GM19025 (cell line): ENCODE results near the gene TMEM178B.

Experiments
- ATAC-seq: cut with Tn5 transposase; IDR thresholded peaks from one replicate; pipeline ENCODE4 v1.9.1; 2021; ENCODE audit warnings: mild to moderate bottlenecking, low read depth, moderate library complexity; ENCODE audit not compliant: unreplicated experiment

Gene TMEM178B

GRCh38 chr7:141444961-141445360 lies 371.1 kb downstream of the TMEM178B start:
- ATAC-seq: no peak

DNA sequence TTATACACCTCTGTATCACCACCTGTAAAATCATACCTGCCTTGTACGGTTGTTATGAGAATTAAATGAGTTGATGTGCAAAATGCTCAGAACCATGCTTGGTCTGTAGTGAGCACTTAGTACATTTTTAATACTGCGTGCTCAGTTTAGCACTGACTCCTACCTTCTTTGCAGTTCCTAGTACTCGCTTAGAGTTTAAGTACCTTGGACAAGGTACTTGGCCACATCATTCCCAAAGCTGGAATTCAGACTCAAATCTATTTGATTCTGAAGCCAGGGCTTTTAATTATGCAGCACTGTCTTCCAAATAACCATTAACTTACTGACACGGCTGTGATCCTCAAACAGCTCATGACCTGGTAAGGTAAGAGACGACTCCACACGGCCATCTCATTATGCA lies 377.4 kb downstream of the TMEM178B start:
- no peak for ATAC-seq

DNA sequence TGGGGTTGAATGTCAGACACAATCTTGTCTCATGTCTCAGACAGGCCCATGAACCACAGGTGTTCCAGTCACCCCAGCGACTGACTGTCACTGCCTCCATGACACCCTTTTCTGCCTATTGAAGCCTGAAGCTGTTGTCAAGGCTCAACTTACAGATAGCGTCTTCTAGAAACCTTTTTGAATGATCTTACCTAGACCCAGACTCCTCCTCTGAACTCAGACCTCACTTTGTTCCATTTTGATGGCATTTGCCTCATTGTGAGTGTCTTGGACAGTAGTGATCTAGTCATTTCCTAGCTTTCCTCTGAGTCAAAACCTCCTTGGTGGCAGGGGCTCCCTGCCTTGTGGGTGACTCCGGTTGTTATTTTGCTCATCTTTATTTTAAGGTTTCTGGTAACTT lies 379.0 kb downstream of the TMEM178B start:
- no peak for ATAC-seq

DNA sequence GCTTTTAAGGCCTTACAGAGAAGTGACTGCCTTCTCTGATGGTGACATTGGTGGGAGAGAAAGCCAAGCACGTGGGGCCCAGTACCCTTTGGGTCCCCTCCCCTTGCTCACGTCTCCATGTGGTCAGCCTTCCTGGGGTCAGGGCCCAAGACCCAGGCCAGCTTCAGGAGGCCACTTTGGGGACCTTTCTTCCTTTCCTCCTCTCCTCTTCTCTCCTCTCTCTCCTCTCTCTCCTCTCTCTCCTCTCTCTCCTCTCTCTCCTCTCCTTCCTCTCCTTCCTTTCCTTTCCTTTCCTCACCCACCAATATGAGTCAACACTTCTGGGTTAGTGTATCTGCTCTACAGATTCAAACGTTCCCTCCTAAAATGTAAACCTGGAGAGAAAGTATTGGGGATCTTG lies 380.5 kb downstream of the TMEM178B start:
- no peak for ATAC-seq

DNA sequence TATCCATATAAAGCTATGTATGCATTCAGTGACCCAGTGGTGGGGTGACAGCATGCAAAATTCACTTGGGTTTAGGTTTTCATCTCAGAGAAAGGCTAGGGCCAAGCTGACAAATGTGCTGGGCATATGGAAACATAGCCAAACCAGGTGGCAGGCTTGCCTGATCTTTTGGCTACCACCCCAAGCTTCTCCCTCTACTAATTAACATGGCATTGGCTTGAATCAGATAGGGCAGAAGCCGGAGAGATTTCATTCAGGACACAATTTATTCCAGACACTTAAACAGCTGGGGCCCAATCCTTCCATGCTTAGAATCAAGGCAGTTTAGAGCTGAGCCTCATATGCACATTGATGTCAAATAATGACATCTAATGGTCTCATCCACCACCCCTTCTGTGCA lies 381.9 kb downstream of the TMEM178B start:
- ATAC-seq: no peak

GRCh38 chr7:141456298-141456697 lies 382.4 kb downstream of the TMEM178B start:
- no peak for ATAC-seq

- ATAC-seq: no peak
Observed at GRCh38 chr7:141456711-141457110, 382.8 kb downstream of the TMEM178B start.

GRCh38 chr7:141460781-141461715 lies 387.2 kb downstream of the TMEM178B start:
- ATAC-seq: no peak

DNA sequence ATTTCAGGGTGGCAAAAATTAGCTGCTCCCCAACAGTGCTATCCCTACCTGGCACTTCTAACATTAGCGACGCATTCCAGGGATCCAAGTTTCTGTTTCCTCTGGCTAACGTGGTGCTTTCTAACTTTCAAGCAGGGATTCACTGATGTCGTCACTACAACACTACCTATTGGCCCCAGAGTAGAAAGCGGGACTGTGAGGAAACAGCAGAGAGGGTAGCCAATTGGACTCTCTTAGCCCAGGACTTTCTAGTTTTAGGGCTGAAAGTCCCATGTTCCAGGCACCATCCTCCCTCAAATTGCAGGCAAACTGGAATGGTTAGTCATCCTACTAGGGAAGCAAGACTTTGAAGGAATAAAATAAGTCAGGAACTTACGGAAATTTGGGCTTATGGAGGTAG lies 388.1 kb downstream of the TMEM178B start:
- no peak for ATAC-seq

DNA sequence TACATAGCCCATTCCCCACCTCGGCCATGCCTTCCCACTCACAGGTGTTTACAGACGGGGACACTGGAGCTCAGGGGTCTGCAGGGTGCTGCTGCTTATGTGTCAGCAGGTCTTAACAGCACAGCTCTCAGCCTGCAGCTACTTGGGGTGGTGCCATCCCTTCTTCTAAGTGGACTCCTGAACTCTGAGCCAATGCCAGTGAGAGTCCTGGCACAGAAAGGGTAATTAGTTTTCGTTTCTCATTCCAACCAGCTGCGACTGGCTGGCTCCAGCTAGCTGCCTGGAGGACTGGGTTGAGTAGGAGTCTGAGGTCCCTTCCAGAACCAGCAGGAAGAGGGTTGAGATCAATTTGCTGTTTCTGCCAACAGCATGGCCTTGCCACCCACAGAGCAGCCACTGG lies 389.1 kb downstream of the TMEM178B start:
- no peak for ATAC-seq

DNA sequence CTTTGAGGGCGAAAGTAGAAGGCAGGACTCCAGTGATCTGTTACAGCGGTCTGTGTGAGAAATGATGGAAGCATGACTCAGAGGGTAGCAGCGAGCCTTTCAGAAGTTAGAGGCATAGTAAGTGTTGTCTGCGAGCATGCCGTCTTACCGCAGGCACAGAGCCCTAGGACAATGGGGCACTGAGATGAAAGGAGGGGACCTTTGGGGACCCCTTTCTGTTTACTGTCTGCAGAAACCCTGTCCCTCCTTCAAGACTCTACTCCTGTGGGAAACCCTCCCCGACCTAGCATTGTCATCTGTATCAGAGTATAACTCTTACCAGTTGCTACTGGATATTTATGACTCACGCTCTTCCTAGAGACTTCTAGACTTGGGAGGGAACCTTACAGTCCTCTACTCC lies 390.1 kb downstream of the TMEM178B start:
- ATAC-seq: no peak

GRCh38 chr7:141464551-141464950 lies 390.7 kb downstream of the TMEM178B start:
- ATAC-seq: no peak

- no peak for ATAC-seq
Observed at GRCh38 chr7:141466151-141466904, 392.5 kb downstream of the TMEM178B start.

- no peak for ATAC-seq
Observed at GRCh38 chr7:141468341-141468740, 394.5 kb downstream of the TMEM178B start.

DNA sequence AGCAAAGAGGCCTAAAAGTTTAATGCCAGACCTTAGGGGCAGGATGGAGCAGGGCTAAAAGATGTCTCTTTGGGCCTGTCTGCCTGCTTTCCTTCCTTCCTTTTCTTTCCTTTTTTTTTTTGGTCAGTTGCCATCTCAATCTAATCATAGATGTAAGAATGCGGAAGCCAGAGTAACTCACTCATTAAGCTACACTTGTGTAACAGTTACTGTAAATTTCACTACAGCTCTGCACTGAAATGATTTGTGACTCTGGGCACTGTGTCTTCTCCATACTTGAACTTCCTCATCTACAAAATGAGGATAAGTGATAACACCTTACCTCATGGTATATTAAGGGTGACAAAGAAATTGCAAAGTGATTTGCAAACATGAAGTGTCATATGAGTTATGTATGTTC lies 401.8 kb downstream of the TMEM178B start:
- ATAC-seq: no peak

GRCh38 chr7:141477865-141478264 lies 404.0 kb downstream of the TMEM178B start:
- ATAC-seq: no peak

DNA sequence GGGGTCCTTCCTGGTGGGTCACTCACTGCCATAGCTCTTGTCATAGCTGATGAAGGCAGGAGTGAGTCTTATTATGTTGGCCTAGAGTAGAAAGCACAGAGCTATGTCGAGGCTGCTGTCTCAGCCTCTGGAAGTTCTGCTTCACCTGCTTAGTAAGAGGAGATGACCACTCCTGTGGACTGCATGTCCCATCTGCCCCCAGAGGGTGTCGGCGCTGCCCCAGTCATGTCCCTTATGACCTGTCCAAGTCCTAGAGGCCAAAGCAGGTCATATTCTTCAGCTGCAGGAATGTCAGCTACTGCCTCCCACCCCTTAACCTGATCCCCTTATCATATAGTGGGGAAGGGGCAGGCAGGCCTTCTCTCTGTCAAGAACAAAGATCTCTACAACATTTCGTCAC lies 405.0 kb downstream of the TMEM178B start:
- no peak for ATAC-seq

DNA sequence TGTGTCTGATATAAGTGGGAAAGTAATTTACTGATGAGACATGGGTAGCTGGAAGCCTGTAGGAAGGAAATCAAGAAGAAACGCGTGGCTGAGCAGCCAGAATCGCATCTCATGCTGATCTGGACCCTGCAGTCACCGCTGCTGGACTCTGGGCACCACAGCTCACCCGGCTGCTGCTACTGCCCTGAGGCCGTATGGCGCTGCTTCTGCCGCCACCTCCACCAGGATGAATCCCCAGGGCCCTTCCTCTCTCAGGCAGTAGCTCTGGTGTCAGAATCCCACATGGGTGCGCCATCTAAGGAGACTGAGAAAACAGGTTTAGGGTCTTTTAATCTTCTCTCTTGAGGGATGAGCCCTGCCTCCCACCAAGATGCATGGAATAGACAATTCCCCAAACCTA lies 407.1 kb downstream of the TMEM178B start:
- ATAC-seq: no peak

DNA sequence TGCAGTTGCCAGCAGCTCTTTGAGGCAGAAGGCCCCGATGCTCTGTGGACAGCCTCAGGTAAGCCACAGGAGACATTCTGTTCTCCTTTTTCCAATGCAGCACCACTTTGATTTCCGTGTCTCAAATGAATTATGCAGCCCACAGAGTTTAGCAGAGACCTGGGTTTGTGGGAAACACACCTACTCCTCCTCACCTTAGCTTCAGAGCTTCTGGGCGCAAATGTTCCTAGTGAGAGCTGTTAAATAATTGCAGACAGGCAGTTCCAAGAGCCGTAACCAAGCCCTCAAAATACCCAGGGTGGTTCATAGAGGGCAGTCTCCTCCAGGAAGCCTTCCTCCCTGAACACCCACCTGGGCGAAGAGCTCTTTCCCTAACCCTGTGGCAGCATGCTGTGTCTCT lies 408.1 kb downstream of the TMEM178B start:
- no peak for ATAC-seq

GRCh38 chr7:141483044-141483443 lies 409.2 kb downstream of the TMEM178B start:
- ATAC-seq: no peak

GRCh38 chr7:141484907-141485306 lies 411.0 kb downstream of the TMEM178B start:
- no peak for ATAC-seq

DNA sequence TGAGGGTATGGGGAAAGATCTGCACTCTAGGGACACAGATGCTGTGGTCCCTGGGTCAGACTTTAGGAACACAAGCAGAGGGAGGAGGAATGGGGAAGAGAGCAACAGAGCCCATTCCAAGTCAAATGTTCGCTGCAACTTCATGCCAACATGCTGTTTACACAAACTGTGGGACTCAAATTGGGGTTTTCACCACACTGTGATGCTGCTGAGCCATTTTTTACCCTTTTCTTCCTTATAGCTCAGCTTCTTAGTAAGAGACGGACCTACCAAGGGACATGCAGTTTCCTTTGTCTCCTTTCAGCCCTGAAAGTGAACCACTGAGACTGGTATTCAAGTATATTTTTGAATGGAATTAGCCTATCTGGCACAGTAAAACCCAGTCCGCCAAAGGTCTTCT lies 413.1 kb downstream of the TMEM178B start:
- no peak for ATAC-seq
